SK-N-MC (cell line): ENCODE data around the gene PPP1R3E.
"Not testable (repeated sequence)": the region's sequence is repeated elsewhere in the genome, so short reads cannot be mapped to it uniquely, and the experiment has no call there.

Experiments used
- DNase-seq: peaks from one replicate; pipeline ENCODE4 v3.0.0-alpha.2; 2011; ENCODE audit warnings: low read depth, low spot score
- H3K27ac ChIP-seq: fragments of 200-600 bp; sonication (generic); 2 replicates; pipeline ENCODE4 v1.5.1; 2016; ENCODE audit warnings: mixed run types
- H3K36me3 ChIP-seq: fragments of 200-600 bp; sonication (generic); 2 replicates; pipeline ENCODE4 v1.6.1; 2017; ENCODE audit warnings: antibody characterized with exemption, low read length, mixed read lengths; ENCODE audit not compliant: insufficient read depth
- H3K4me3 ChIP-seq: fragments of 200-600 bp; sonication (generic); 2 replicates; pipeline ENCODE4 v1.5.1; 2016
- H3K9ac ChIP-seq: fragments of 200-600 bp; sonication (generic); 2 replicates; pipeline ENCODE4 v1.8.0; 2017; ENCODE audit warnings: mixed run types, mixed read lengths; ENCODE audit not compliant: insufficient read length
- H3K9me3 ChIP-seq: fragments of 200-600 bp; sonication (generic); 2 replicates; pipeline ENCODE4 v1.6.1; 2017; ENCODE audit warnings: low read depth, mild to moderate bottlenecking, antibody characterized with exemption, low read length, moderate library complexity, mixed read lengths
- EZH2 ChIP-seq: fragments of 200-600 bp; sonication (generic); IDR thresholded peaks from one replicate; pipeline ENCODE4 v1.6.1; 2017; ENCODE audit warnings: antibody characterized with exemption
- FOXP2 ChIP-seq: optimal IDR thresholded peaks from 2 replicates; pipeline ENCODE3; 2011; ENCODE audit warnings: mild to moderate bottlenecking, moderate library complexity; ENCODE audit not compliant: insufficient read depth; ENCODE audit errors: extremely low read length, control extremely low read depth
- POLR2AphosphoS5 ChIP-seq: IDR thresholded peaks from 2 replicates; pipeline ENCODE4 v1.6.1; 2012; ENCODE audit warnings: mild to moderate bottlenecking, low read depth, low read length, borderline replicate concordance

The PPP1R3E gene

DNA sequence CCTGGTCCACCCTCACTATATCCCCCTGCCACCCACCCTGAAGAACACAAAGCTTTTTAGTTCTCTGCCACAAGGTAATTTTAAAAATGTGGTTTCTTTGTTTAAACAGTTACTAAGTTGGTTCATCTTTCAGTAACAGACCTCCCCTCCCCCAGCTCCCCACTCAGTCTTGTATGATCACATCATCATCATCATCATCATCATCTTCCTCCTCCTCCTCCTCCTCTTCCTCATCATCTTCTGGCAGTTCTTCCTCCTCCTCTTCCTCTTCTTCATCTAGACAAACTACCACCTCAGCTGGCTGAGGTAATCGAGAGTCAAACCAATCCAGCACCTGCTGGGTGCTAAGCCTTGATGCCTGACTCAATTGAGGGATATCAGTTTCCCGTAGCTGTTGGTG is 27.2 kb downstream of the PPP1R3E start:
- H3K9ac ChIP-seq, result no peak overlapping the region
- no peak for DNase-seq
- no peak for TF ChIP-seq FOXP2
- no peaks in the 10 kb centered on the region for H3K9me3 ChIP-seq
- no peak overlapping the region for H3K4me3 ChIP-seq
- H3K27ac ChIP-seq, result no peak overlapping the region
- H3K36me3 ChIP-seq, result no peaks in the 10 kb centered on the region

DNA sequence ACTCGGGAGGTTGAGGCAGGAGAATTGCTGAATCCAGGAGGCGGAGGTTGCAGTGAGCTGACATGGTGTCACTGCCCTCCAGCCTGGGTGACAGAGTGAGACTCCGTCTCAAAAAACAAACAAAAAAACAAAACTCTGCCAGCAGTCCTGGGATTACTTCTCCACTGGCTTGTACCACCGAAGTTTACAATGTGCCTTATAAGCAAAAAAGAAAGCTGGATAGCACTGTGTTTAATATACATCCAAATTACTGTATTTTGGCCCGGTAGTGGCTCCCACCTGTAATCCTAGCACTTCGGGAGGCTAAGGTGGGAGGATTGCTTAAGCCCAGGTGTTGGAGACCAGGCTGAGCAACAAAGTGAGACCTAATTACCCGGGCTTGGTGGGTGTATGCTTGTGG is 33.5 kb downstream of the PPP1R3E start:
- DNase-seq, result no peak
- no peaks in the 10 kb centered on the region for H3K36me3 ChIP-seq
- no peaks in the 10 kb centered on the region for H3K9me3 ChIP-seq
- no peak overlapping the region for H3K4me3 ChIP-seq
- H3K27ac ChIP-seq, result no peak overlapping the region
- no peak for TF ChIP-seq EZH2
- no peak for TF ChIP-seq POLR2AphosphoS5
- no peak for TF ChIP-seq FOXP2
- H3K9ac ChIP-seq, result no peak overlapping the region

DNA sequence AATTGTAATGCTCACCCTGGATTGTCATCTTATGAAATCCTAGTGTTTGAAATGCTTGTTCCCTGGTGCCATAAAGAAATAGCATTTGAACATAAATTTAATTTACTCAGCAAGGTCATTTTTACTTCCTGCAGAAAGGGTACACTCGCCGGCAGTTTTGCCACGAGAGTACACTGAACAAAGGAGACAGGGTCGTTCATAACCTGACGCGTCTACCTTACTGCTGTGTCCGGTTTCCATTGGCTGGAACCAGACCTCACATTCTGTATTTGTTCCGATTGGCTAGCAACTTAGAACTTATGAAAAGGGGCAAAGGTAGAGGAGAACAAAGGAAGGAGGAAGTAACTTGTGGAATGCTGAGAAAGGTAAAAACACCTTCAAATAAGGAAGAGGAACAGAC is 41.8 kb downstream of the PPP1R3E start:
- not testable (repeated sequence) for H3K36me3 ChIP-seq, DNase-seq, H3K9ac ChIP-seq, H3K9me3 ChIP-seq, H3K27ac ChIP-seq, H3K4me3 ChIP-seq

DNA sequence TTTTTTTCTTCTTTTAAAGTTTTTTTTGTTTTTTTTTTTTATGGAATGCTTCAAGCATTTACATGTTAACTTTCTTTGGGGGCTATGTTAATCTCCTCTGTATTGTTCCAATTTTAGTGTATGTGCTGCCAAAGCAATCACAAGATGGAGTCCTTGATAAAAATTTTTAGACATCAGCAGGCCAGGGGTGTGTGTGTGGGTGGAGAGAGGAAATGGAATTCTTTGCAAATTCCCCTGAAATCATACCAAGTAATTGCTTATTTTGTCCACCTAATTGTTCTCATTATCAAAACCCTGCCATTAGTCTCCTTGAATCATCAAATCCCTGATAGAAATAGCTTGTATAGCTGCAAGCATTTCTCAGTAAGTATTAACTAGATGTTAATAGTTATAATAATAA is 43.2 kb downstream of the PPP1R3E start:
- TF ChIP-seq FOXP2, result no peak
- no peak for TF ChIP-seq EZH2
- TF ChIP-seq POLR2AphosphoS5, result no peak
- Histone ChIP-seq H3K27ac (no peak overlapping the region), H3K4me3 (no peak overlapping the region), H3K36me3 (no peaks in the 10 kb centered on the region), H3K9ac (no peak overlapping the region), H3K9me3 (no peaks in the 10 kb centered on the region)
- DNase-seq, result no peak

DNA sequence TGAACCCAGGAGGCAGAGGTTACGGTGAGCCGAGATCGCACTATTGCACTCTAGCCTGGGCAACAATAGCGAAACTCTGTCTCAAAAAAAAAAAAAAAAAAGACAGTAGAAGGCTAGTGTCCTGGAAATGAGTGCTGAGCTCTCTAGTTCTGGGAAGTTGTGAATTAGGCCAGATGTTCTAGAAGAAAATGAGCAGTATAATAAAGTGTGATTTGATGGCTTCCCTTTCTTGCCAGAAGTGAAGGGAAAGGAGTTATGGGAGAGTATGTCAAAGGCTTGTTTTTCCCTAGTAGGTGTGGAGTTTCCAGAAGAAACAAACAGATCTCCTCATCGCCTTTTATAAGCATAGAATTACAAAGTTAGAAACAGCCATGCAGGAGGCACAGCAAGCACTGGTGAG is 44.4 kb downstream of the PPP1R3E start:
- TF ChIP-seq FOXP2 (no peak), POLR2AphosphoS5 (no peak), EZH2 (no peak)
- no peak overlapping the region for H3K9ac ChIP-seq
- no peaks in the 10 kb centered on the region for H3K9me3 ChIP-seq
- no peaks in the 10 kb centered on the region for H3K36me3 ChIP-seq
- no peak for DNase-seq
- H3K4me3 ChIP-seq, result no peak overlapping the region
- H3K27ac ChIP-seq, result no peak overlapping the region

DNA sequence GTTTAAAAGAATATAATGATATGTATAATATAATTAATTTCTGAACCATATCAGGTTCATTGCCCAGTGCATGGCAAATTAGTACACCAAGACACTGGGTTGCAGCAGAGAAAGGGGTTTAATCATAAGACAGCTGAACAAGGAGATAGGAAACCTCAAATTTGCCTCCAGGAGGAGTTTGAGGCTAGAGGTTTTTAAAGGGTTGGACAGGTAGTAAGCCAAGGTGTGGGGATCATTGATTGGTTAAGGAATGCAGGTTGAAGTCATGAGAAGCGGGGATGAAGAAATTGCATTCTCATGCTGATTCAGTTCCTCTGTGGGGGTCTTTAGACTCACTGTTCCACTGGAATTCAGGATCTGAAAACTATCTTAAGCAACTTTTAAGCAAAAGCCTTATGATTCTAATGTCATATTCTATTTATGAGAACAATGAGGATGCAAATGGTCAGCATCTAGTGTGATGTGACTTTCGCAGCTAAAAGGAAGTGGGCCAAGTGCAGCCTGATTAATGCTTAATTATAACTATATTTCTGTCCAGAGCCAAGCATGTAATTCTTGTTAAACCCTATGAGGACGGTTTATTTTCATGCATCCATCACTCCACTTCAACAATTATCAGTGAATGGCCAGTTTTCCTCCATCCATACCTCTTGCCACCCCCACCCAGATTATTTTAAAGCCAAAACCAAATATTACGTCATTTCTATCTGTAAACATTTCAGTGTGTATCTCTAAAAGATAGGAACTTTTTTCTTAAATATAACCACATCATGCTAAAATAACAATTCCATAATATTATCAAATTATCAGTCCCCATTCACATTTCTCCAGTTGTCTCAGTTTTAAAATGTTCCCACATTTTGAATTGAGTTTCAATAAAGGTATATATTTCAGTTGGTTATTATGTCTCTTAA is 50.0 kb downstream of the PPP1R3E start:
- TF ChIP-seq FOXP2, result no peak
- TF ChIP-seq POLR2AphosphoS5, result no peak
- no peak for TF ChIP-seq EZH2
- Histone ChIP-seq H3K36me3 (no peaks in the 10 kb centered on the region), H3K9me3 (no peaks in the 10 kb centered on the region), H3K4me3 (no peak overlapping the region), H3K9ac (no peak overlapping the region), H3K27ac (no peak overlapping the region)
- no peak for DNase-seq

DNA sequence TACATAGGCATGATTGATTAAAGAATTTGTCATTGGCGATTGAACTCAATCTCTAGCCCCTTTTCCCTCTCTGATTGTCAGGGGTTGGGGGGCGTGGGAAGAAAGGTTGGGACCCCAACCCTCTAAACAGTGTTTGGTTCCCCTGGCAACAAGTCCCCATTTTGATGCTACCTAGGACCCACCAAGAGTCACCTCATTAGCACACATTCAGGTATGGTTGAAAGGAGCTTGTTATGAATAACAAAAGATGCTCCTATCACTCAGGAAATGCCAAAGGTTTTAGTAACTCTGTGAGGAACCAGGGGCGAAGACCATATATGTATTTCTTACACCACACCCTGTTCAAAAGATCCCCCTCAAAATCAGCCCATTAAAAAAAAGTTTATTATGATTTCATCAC is 50.7 kb downstream of the PPP1R3E start:
- Histone ChIP-seq H3K36me3 (no peaks in the 10 kb centered on the region), H3K27ac (no peak overlapping the region), H3K9ac (no peak overlapping the region), H3K4me3 (no peak overlapping the region), H3K9me3 (no peaks in the 10 kb centered on the region)
- no peak for DNase-seq
- TF ChIP-seq POLR2AphosphoS5, result no peak
- no peak for TF ChIP-seq FOXP2
- TF ChIP-seq EZH2, result no peak

DNA sequence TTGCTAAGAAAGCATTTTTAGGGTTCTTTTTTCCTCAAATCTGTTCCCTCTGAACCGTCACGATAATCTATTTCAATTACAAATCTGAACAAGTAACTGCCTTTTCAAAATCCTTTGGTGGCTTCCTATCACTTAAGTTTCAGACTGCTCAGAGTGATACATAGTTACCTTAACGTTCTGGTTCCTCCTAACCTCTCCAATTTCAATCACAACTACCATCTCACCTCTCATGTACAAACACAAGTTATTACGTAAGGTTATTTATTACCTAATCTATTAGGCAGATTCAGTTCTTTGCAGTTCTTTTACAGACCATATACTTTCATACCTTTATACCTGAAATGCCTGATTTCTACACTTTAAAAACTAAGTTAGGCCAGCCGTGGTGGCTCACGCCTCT is 52.8 kb downstream of the PPP1R3E start:
- H3K9me3 ChIP-seq, result no peaks in the 10 kb centered on the region
- H3K9ac ChIP-seq, result no peak overlapping the region
- TF ChIP-seq POLR2AphosphoS5 (no peak), EZH2 (no peak), FOXP2 (no peak)
- DNase-seq, result no peak
- H3K36me3 ChIP-seq, result no peaks in the 10 kb centered on the region
- no peak overlapping the region for H3K4me3 ChIP-seq
- no peak overlapping the region for H3K27ac ChIP-seq

DNA sequence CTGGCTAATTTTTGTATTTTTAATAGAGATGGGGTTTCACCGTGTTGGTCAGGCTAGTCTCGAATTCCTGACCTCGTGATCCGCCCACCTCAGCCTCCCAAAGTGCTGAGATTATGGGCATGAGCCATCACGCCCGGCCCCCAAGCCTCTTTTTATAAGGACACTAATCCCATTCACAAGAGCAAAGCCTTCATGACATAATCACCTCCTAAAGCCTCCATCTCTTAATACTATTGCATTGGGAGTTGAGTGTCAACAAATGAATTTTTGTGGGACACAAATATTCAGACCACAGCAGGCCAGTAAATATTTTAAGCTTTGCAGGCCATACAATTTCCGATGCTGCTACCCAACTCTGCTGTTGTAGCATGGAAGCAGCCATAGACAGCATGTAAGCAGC is 54.1 kb downstream of the PPP1R3E start:
- no peaks in the 10 kb centered on the region for H3K9me3 ChIP-seq
- TF ChIP-seq POLR2AphosphoS5 (no peak), EZH2 (no peak), FOXP2 (no peak)
- no peak overlapping the region for H3K4me3 ChIP-seq
- no peak overlapping the region for H3K27ac ChIP-seq
- H3K36me3 ChIP-seq, result no peaks in the 10 kb centered on the region
- no peak overlapping the region for H3K9ac ChIP-seq
- DNase-seq, result no peak
